Testis (tissue), 3 donors: ENCODE data around the gene DISC1. TPM values are rescaled to one million over a fixed set of nuclear protein-coding genes. Genes with fewer than 3 reads are reported as not detected.

ENCODE experiments used
- DNase-seq: peaks from one replicate; pipeline ENCODE4 v3.0.0-alpha.2; 2019
- H3K27ac ChIP-seq, 2 donors: fragments of 200-600 bp; sonication (generic); one replicate each; pipeline ENCODE4 v1.5.1; 2019
- H3K27me3 ChIP-seq: fragments of 200-600 bp; sonication (generic); one replicate; pipeline ENCODE4 v1.5.1; 2019
- H3K36me3 ChIP-seq: fragments of 200-600 bp; sonication (generic); one replicate; pipeline ENCODE4 v1.5.1; 2017; ENCODE audit warnings: low read depth; ENCODE audit errors: missing control alignments
- H3K4me1 ChIP-seq: fragments of 200-600 bp; sonication (generic); one replicate; pipeline ENCODE4 v1.5.1; 2019
- H3K4me3 ChIP-seq, 2 donors: fragments of 200-600 bp; sonication (generic); one replicate each; pipeline ENCODE4 v1.5.1; 2017 to 2019
- H3K9me3 ChIP-seq: fragments of 200-600 bp; sonication (generic); one replicate; pipeline ENCODE4 v1.5.1; 2017
- POLR2A ChIP-seq: fragments of 450-650 bp; IDR thresholded peaks from one replicate; pipeline ENCODE4 v1.6.1; 2017; ENCODE audit warnings: antibody characterized with exemption, mild to moderate bottlenecking, moderate library complexity
- WGBS, 2 donors: methylation state at CpG; one replicate each; pipeline ENCODE4 v1.1.5; 2018; 5-methylcytosine and 5-hydroxymethylcytosine counted together
- intact Hi-C: fragments of 100-400 bp; cut with DNase I; formaldehyde crosslinking; loops from one replicate; pipeline ENCODE4 v1.15.1; 2023; ENCODE audit warnings: low total_unique reads
- polyA plus RNA-seq: library from polyadenylated mRNA; stranded (reverse); fragments of 350-450 nt; fragmentation: Illumina TruSeq; extraction: RNeasy Lipid Tissue Mini Kit (QIAGEN cat#74804); gene quantifications from one replicate; pipeline ENCODE4 v1.2.3, GENCODE V29; 2014; ENCODE audit warnings: low read depth, low replicate concordance; ENCODE audit not compliant: insufficient read depth
- total RNA-seq, 2 donors: library from RNA; depleted of rRNA; stranded (reverse); fragments of >200 nt; gene quantifications; one replicate each; pipeline ENCODE4 v1.2.3, GENCODE V29; 2016
- TF ChIP-seq, protein P1 (sequence below), 3 experiments: fragments of 450-650 bp in 2 of 3; fragments of 200-600 bp in 1 of 3; sonication (generic) in 1 of 3; IDR thresholded peaks; one replicate each; pipeline ENCODE4 v1.5.1; 2016 to 2019; ENCODE audit warnings: antibody characterized with exemption in 3 of 3, mild to moderate bottlenecking in 2 of 3, moderate library complexity in 1 of 3

DISC1 gene
- total and polyA plus RNA-seq, 3 donors from 2014 or later, result 1.8 to 6.8 (median 5.7) TPM

DNA sequence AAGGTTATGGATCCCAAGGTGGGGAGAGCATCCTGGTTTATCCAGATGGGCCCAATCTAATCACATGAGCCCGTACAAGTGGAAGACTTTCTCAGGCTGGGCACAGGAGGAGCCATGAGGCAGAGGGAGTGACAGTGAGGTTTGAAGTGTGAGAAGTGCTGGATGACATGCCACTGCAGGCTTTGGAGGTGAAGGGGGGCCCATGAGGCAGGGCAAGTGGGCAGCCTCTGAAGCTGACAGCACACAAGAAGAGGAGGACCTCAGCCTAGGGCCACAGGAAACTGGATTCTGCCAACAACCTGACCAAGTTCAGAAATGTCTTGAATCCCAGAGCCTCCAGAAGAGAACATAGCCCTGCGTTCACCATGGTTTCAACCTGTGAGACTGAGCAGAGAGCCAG lies 311.6 kb downstream of the DISC1 start:
- H3K4me3 ChIP-seq, result no peak overlapping the region
- WGBS, 2 donors, result 90 to 100% methylated on average over 2 of the region's 2 CpGs
- peaks cover 8% of the 10 kb centered on the region for H3K4me1 ChIP-seq
- H3K36me3 ChIP-seq, result no peaks in the 10 kb centered on the region
- TF ChIP-seq, protein P1, sequence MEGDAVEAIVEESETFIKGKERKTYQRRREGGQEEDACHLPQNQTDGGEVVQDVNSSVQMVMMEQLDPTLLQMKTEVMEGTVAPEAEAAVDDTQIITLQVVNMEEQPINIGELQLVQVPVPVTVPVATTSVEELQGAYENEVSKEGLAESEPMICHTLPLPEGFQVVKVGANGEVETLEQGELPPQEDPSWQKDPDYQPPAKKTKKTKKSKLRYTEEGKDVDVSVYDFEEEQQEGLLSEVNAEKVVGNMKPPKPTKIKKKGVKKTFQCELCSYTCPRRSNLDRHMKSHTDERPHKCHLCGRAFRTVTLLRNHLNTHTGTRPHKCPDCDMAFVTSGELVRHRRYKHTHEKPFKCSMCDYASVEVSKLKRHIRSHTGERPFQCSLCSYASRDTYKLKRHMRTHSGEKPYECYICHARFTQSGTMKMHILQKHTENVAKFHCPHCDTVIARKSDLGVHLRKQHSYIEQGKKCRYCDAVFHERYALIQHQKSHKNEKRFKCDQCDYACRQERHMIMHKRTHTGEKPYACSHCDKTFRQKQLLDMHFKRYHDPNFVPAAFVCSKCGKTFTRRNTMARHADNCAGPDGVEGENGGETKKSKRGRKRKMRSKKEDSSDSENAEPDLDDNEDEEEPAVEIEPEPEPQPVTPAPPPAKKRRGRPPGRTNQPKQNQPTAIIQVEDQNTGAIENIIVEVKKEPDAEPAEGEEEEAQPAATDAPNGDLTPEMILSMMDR (IDR thresholded peaks at IDR 0.05), result no peak
- no peak for TF ChIP-seq POLR2A
- H3K27ac ChIP-seq, result no peak overlapping the region
- no peaks in the 10 kb centered on the region for H3K9me3 ChIP-seq
- no peaks in the 10 kb centered on the region for H3K27me3 ChIP-seq
- DNase-seq, result no peak
- intact Hi-C loops, result no loop called here

DNA sequence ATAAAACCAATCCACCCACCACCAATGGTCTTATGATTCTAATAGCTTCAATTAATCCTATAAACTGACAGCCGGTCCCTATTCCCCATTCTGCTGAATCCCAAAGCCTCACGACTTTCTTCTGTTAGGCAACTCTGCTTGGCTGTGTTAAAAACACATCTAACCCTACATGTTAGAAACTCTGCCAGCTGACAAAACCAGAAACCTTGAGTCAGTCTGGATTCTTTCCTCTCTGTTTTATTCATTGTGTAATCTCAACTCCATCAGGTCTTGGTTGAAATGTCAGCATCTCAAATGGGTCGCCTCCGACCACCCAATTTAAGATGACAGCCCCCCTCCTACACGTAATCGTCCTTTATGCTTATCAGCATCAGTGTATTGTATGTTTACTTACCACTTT lies 312.1 kb downstream of the DISC1 start:
- intact Hi-C loops, result no loop called here
- Histone ChIP-seq H3K27ac (no peak overlapping the region), H3K4me3 (no peak overlapping the region), H3K4me1 (peaks cover 8% of the 10 kb centered on the region), H3K36me3 (no peaks in the 10 kb centered on the region), H3K27me3 (no peaks in the 10 kb centered on the region), H3K9me3 (no peaks in the 10 kb centered on the region)
- TF ChIP-seq, protein P1 (IDR thresholded peaks at IDR 0.05), result no peak
- no peak for TF ChIP-seq POLR2A
- 93 to 94% methylated on average over 6 of the region's 6 CpGs for WGBS, 2 donors
- DNase-seq, result no peak

DNA sequence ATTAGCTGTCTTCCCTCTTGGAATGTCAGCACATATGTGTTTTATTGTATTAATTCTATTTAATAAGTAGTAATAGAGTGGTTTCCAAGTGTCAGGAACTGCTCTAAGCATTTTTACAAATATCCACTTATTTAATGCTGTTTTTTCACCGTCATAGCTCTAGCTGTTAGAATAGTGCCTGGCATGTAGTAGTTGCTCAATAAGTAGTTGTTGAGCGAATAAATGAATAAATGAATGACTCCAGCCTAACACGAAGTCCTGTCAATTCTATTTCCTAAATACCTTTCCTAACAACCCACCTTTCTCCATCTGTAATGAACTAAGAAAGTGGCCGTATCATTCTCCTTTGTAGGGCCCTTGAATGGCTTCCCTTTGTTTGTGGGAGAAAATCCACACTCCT lies 312.5 kb downstream of the DISC1 start:
- TF ChIP-seq, protein P1 (IDR thresholded peaks at IDR 0.05), result no peak
- TF ChIP-seq POLR2A, result no peak
- H3K36me3 ChIP-seq, result no peaks in the 10 kb centered on the region
- DNase-seq, result no peak
- no peaks in the 10 kb centered on the region for H3K9me3 ChIP-seq
- peaks cover 8% of the 10 kb centered on the region for H3K4me1 ChIP-seq
- H3K27me3 ChIP-seq, result no peaks in the 10 kb centered on the region
- WGBS, 2 donors, result 97 to 99% methylated on average over 4 of the region's 4 CpGs
- H3K4me3 ChIP-seq, result no peak overlapping the region
- intact Hi-C loops, result no loop called here
- H3K27ac ChIP-seq, result no peak overlapping the region

- DNase-seq, result no peak
- Histone ChIP-seq H3K27ac (no peak overlapping the region), H3K4me3 (no peak overlapping the region), H3K36me3 (no peaks in the 10 kb centered on the region), H3K4me1 (peaks cover 5% of the 10 kb centered on the region), H3K27me3 (no peaks in the 10 kb centered on the region), H3K9me3 (no peaks in the 10 kb centered on the region)
- intact Hi-C loops, result no loop called here
- WGBS, 2 donors, result 95 to 97% methylated on average over 7 of the region's 7 CpGs
- TF ChIP-seq POLR2A, result no peak
- TF ChIP-seq, protein P1 (IDR thresholded peaks at IDR 0.05), result no peak
Observed at GRCh38 chr1:231940116-231940515, 313.5 kb downstream of the DISC1 start.

DNA sequence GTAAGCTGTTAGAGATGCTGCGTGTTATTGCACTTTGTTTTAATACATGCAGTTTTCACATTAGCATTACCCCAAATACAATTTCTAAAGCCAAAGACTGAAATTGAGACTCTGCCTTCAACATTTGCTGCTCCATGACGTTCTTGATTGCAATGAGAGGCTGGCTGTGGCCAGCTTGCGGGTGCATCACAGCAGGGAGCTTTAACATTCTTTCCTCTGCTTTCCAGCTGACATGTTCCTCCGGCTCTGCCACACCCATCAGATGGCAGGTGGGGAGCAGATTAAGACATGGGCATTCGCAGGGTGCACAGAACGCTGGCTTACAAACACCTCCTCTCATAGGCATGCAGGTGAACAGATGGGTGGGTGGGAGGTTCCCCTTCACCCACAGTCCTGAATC lies 314.1 kb downstream of the DISC1 start:
- no peak overlapping the region for H3K4me3 ChIP-seq
- H3K27ac ChIP-seq, result no peak overlapping the region
- WGBS, 2 donors, result 92 to 98% methylated on average over 6 of the region's 6 CpGs
- DNase-seq, result no peak
- intact Hi-C loops, result no loop called here
- no peaks in the 10 kb centered on the region for H3K36me3 ChIP-seq
- no peaks in the 10 kb centered on the region for H3K27me3 ChIP-seq
- peaks cover 2% of the 10 kb centered on the region for H3K4me1 ChIP-seq
- TF ChIP-seq POLR2A, result no peak
- TF ChIP-seq, protein P1 (IDR thresholded peaks at IDR 0.05), result no peak
- H3K9me3 ChIP-seq, result no peaks in the 10 kb centered on the region
